ENCODE measurements around the gene CDYL.

Gene CDYL

GRCh38 chr6:4803343-4803744 lies 27.1 kb downstream of the CDYL start:
- Histone ChIP-seq H3F3A (ENCODE audit: insufficient read depth) (peaks cover 4% of the 10 kb centered on the region; the same call in 1 of the 2 replicates), H3K4me2 (ENCODE audit: low read depth, low read length, poor library complexity, severe bottlenecking) (no peak overlapping the region), H3K27ac (ENCODE audit: low read depth, low read length) (no peak overlapping the region), H3K27me3 (ENCODE audit: low read length) (no peaks in the 10 kb centered on the region), H3K9me3 (ENCODE audit: insufficient read depth, low read length) (no peaks in the 10 kb centered on the region), H3K9me2 (replicated peaks; ENCODE audit: insufficient read depth, low read length) (no peaks in the 10 kb centered on the region), H4K20me1 (ENCODE audit: low read depth, low read length) (peaks cover 59% of the 10 kb centered on the region), H3K9ac (ENCODE audit: low read length) (no peak overlapping the region), H3K4me3 (ENCODE audit: insufficient read depth, low read length, poor library complexity, severe bottlenecking) (no peak overlapping the region), H3K36me3 (ENCODE audit: low read length) (0 out of 2 replicates have a peak, but pooled peaks cover 5% of the 10 kb centered on the region), H3K79me2 (ENCODE audit: insufficient read depth, low read length) (peaks cover 87% of the 10 kb centered on the region), H2AFZ (ENCODE audit: low read depth, low read length, severe bottlenecking) (no peak overlapping the region)
- TF ChIP-seq EZH2phosphoT487 (conservative IDR thresholded peaks at IDR 0.05; ENCODE audit: low read length) (no peak), CTCF (IDR thresholded peaks at IDR 0.05; ENCODE audit: insufficient read depth, low read length, poor library complexity, severe bottlenecking) (no peak)

GRCh38 chr6:4804095-4804494 lies 27.9 kb downstream of the CDYL start:
- Histone ChIP-seq H4K20me1 (ENCODE audit: low read depth, low read length) (peaks cover 52% of the 10 kb centered on the region), H3K9me3 (ENCODE audit: insufficient read depth, low read length) (no peaks in the 10 kb centered on the region), H3K27me3 (ENCODE audit: low read length) (no peaks in the 10 kb centered on the region), H3K9me2 (replicated peaks; ENCODE audit: insufficient read depth, low read length) (no peaks in the 10 kb centered on the region), H3F3A (ENCODE audit: insufficient read depth) (peaks cover 4% of the 10 kb centered on the region; the same call in 1 of the 2 replicates), H3K79me2 (ENCODE audit: insufficient read depth, low read length) (peaks cover 86% of the 10 kb centered on the region), H3K4me3 (ENCODE audit: insufficient read depth, low read length, poor library complexity, severe bottlenecking) (no peak overlapping the region), H3K27ac (ENCODE audit: low read depth, low read length) (no peak overlapping the region), H3K9ac (ENCODE audit: low read length) (no peak overlapping the region), H2AFZ (ENCODE audit: low read depth, low read length, severe bottlenecking) (no peak overlapping the region), H3K4me2 (ENCODE audit: low read depth, low read length, poor library complexity, severe bottlenecking) (no peak overlapping the region), H3K36me3 (ENCODE audit: low read length) (0 out of 2 replicates have a peak, but pooled peaks cover 5% of the 10 kb centered on the region)
- TF ChIP-seq EZH2phosphoT487 (conservative IDR thresholded peaks at IDR 0.05; ENCODE audit: low read length), result no peak
- TF ChIP-seq CTCF (IDR thresholded peaks at IDR 0.05; ENCODE audit: insufficient read depth, low read length, poor library complexity, severe bottlenecking), result no peak

GRCh38 chr6:4805553-4806336 lies 29.5 kb downstream of the CDYL start:
- Histone ChIP-seq H3K4me3 (ENCODE audit: insufficient read depth, low read length, poor library complexity, severe bottlenecking) (no peak overlapping the region), H3K9me2 (replicated peaks; ENCODE audit: insufficient read depth, low read length) (no peaks in the 10 kb centered on the region), H3K27me3 (ENCODE audit: low read length) (no peaks in the 10 kb centered on the region), H3K79me2 (ENCODE audit: insufficient read depth, low read length) (peaks cover 83% of the 10 kb centered on the region), H3K4me2 (ENCODE audit: low read depth, low read length, poor library complexity, severe bottlenecking) (no peak overlapping the region), H3K9ac (ENCODE audit: low read length) (no peak overlapping the region), H2AFZ (ENCODE audit: low read depth, low read length, severe bottlenecking) (no peak overlapping the region), H4K20me1 (ENCODE audit: low read depth, low read length) (peaks cover 48% of the 10 kb centered on the region), H3K27ac (ENCODE audit: low read depth, low read length) (no peak overlapping the region), H3F3A (ENCODE audit: insufficient read depth) (no peaks in the 10 kb centered on the region), H3K36me3 (ENCODE audit: low read length) (no peaks in the 10 kb centered on the region), H3K9me3 (ENCODE audit: insufficient read depth, low read length) (no peaks in the 10 kb centered on the region)
- TF ChIP-seq CTCF (IDR thresholded peaks at IDR 0.05; ENCODE audit: insufficient read depth, low read length, poor library complexity, severe bottlenecking) (peak; percentile 67), EZH2phosphoT487 (conservative IDR thresholded peaks at IDR 0.05; ENCODE audit: low read length) (no peak)

Measured in SU-DHL-6 (cell line).